ENCODE results near the gene RASGRF1. TPM values are rescaled to one million over a fixed set of nuclear protein-coding genes. Genes with fewer than 3 reads are reported as not detected.

Gene RASGRF1
- total RNA-seq, 2 experiments from 2014 or later = not detected

DNA sequence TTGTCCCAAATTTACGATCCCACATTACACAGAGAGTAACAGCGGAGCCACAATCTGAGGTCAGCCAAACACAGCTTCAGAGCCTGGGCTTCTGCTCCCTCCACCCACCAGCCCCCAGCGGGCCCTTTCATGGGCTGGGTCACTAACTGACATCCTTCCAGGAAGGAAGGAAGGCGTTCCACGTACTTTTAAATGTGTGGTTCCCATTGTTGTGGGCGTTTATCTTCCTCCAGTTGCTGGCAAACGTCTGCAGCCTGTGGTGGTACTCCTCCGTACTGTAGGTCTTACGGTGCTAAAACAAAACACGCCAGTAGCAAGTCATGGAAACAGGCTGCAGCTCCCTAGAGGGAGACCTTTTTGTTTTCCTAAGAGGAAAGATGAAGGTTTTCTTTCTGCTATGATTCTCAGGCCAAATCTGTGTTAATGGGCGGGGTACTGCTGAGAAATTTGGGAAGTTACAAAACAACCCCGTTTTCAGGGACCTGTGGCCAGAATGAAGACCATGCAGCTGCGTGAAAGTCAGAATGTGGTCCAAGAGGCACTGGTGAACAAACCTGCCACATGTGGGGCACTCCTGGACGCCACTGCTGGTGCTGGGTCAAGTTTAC lies 153.3 kb downstream of the RASGRF1 start:
- Mint-ChIP-seq H3K27ac (peak overlapping the region; percentile 20), H3K27me3 (peaks cover 11% of the 10 kb centered on the region), H3K36me3 (ENCODE audit: low read depth) (no peaks in the 10 kb centered on the region), H3K4me1 (ENCODE audit: low read depth) (peaks cover 20% of the 10 kb centered on the region), H3K9me3 (no peaks in the 10 kb centered on the region), H3K4me3 (no peak overlapping the region)
- intact Hi-C loops (cut with DNase I, micrococcal nuclease) = no loop called here
- TF ChIP-seq, protein P1, sequence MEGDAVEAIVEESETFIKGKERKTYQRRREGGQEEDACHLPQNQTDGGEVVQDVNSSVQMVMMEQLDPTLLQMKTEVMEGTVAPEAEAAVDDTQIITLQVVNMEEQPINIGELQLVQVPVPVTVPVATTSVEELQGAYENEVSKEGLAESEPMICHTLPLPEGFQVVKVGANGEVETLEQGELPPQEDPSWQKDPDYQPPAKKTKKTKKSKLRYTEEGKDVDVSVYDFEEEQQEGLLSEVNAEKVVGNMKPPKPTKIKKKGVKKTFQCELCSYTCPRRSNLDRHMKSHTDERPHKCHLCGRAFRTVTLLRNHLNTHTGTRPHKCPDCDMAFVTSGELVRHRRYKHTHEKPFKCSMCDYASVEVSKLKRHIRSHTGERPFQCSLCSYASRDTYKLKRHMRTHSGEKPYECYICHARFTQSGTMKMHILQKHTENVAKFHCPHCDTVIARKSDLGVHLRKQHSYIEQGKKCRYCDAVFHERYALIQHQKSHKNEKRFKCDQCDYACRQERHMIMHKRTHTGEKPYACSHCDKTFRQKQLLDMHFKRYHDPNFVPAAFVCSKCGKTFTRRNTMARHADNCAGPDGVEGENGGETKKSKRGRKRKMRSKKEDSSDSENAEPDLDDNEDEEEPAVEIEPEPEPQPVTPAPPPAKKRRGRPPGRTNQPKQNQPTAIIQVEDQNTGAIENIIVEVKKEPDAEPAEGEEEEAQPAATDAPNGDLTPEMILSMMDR (IDR thresholded peaks at IDR 0.05) = no peak
- Histone ChIP-seq H3K27me3 (ENCODE audit: control insufficient read depth in 1 of 2, insufficient read depth in 2 of 2, low read length in 2 of 2) (no peaks in the 10 kb centered on the region), H3K4me3 (ENCODE audit: low read length) (no peak overlapping the region), H3K27ac (ENCODE audit: low read depth in 1 of 2, low read length in 2 of 2) (peak overlapping the region in 1 of 2 donors; percentile 10), H3K4me1 (ENCODE audit: insufficient read depth, low read length) (peaks cover 17% of the 10 kb centered on the region), H3K36me3 (ENCODE audit: insufficient read depth, low read length) (no peaks in the 10 kb centered on the region), H3K9me3 (ENCODE audit: control insufficient read depth in 1 of 2, insufficient read depth in 1 of 2, low read length in 2 of 2) (no peaks in the 10 kb centered on the region)
- POLR2A ChIA-PET = no interaction called here
- CTCF ChIA-PET = no interaction called here
- ATAC-seq (ENCODE audit: poor library complexity) = no peak
- peak in 2 of 14 experiments; percentile 27 to 28 for DNase-seq

- POLR2A ChIA-PET = no interaction called here
- no peaks in the 10 kb centered on the region for H3K9me3 Mint-ChIP-seq
- no peak overlapping the region for H3K27ac ChIP-seq (ENCODE audit: low read depth in 1 of 2, low read length in 2 of 2)
Measured at GRCh38 chr15:78934655-78935023, 155.9 kb downstream of the RASGRF1 start.

DNA sequence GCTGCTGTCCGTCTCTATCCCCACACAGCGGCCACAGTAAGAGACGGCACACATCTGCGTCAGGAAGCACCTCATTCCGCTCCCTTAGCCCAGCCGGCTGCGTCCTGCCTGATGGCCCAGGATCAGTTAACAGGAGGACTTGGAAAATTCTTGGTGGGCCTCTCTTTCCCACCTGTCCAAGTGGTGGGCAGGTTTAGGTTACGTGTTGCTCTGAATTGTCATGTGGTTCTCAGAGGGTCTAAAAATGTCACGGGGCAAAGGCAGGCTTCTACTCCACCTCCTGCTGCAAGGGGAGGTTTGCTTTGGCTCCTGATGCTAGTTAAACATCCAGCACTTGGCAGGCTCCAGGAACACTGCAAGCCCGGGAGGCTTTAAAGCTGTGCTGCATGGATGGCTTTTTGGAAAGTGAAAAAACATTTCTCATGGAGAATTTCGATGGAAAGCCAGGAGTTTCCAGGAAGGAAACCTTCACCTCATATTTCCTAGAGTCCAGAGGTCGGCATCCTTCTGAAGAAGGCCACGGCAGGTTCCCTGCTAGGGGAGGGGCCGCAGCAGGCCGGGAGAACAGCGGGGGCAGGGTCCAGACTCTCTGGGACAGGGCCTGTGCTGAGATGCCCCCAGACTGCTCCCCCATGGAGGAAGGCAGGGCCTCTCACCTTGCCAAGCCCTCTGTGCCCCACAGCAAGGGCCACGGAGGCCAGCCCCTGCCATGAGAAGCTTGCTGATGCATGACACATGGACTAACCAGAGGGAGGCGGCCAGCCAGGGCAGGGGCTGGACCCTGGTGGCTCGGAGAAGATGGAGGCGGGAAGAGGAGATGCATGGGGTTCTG lies 156.5 kb downstream of the RASGRF1 start:
- Mint-ChIP-seq H3K4me3 (no peak overlapping the region), H3K36me3 (ENCODE audit: low read depth) (no peaks in the 10 kb centered on the region), H3K9me3 (no peaks in the 10 kb centered on the region), H3K27ac (no peak overlapping the region), H3K27me3 (peaks cover 11% of the 10 kb centered on the region), H3K4me1 (ENCODE audit: low read depth) (peaks cover 16% of the 10 kb centered on the region)
- ChIA-PET POLR2A (no interaction called here), CTCF (no interaction called here)
- Histone ChIP-seq H3K4me3 (ENCODE audit: low read length) (no peak overlapping the region), H3K4me1 (ENCODE audit: insufficient read depth, low read length) (peaks cover 9% of the 10 kb centered on the region), H3K36me3 (ENCODE audit: insufficient read depth, low read length) (peaks cover 4% of the 10 kb centered on the region), H3K27me3 (ENCODE audit: control insufficient read depth in 1 of 2, insufficient read depth in 2 of 2, low read length in 2 of 2) (no peaks in the 10 kb centered on the region), H3K27ac (ENCODE audit: low read depth in 1 of 2, low read length in 2 of 2) (no peak overlapping the region), H3K9me3 (ENCODE audit: control insufficient read depth in 1 of 2, insufficient read depth in 1 of 2, low read length in 2 of 2) (no peaks in the 10 kb centered on the region)
- no peak for ATAC-seq (ENCODE audit: poor library complexity)
- TF ChIP-seq, protein P1 (IDR thresholded peaks at IDR 0.05) = no peak
- peak in 1 of 14 experiments; percentile 17 for DNase-seq
- intact Hi-C loops (cut with DNase I, micrococcal nuclease) = no loop called here

More at GRCh38 chr15:78934655-78935023, 155.9 kb downstream of the RASGRF1 start:
- H3K4me1 ChIP-seq (ENCODE audit: insufficient read depth, low read length) = peaks cover 15% of the 10 kb centered on the region
- H3K27me3 ChIP-seq (ENCODE audit: control insufficient read depth in 1 of 2, insufficient read depth in 2 of 2, low read length in 2 of 2) = no peaks in the 10 kb centered on the region
- DNase-seq = no peak
- no peaks in the 10 kb centered on the region for H3K9me3 ChIP-seq (ENCODE audit: control insufficient read depth in 1 of 2, insufficient read depth in 1 of 2, low read length in 2 of 2)
- H3K27ac Mint-ChIP-seq = no peak overlapping the region
- peaks cover 11% of the 10 kb centered on the region for H3K27me3 Mint-ChIP-seq
- no peak overlapping the region for H3K4me3 Mint-ChIP-seq
- H3K36me3 ChIP-seq (ENCODE audit: insufficient read depth, low read length) = peaks cover 4% of the 10 kb centered on the region
- no peak overlapping the region for H3K4me3 ChIP-seq (ENCODE audit: low read length)
- no peak for ATAC-seq (ENCODE audit: poor library complexity)
- intact Hi-C loops (cut with DNase I, micrococcal nuclease) = no loop called here
- TF ChIP-seq, protein P1 (IDR thresholded peaks at IDR 0.05) = no peak
- H3K4me1 Mint-ChIP-seq (ENCODE audit: low read depth) = peaks cover 20% of the 10 kb centered on the region
- CTCF ChIA-PET = no interaction called here
- no peaks in the 10 kb centered on the region for H3K36me3 Mint-ChIP-seq (ENCODE audit: low read depth)
